Measurements from ENCODE around the gene HAO1. TPM values are rescaled to one million over a fixed set of nuclear protein-coding genes. Genes with fewer than 3 reads are reported as not detected.

Gene HAO1
- total RNA-seq, 1 experiment from 2014 or later: not detected

GRCh38 chr20:7950387-7950786, 10.1 kb upstream of the HAO1 start:
- Histone ChIP-seq H3K9me3 (replicated peaks) (peaks cover 5% of the 10 kb centered on the region; the same call in 1 of the 2 replicates), H3K27me3 (no peaks in the 10 kb centered on the region), H3K27ac (no peak overlapping the region), H3K4me3 (no peak overlapping the region), H3K36me3 (no peaks in the 10 kb centered on the region), H3K4me1 (no peaks in the 10 kb centered on the region)
- DNase-seq: no peak

GRCh38 chr20:7943891-7944290, 3.6 kb upstream of the HAO1 start:
- H3K4me1 ChIP-seq: no peaks in the 10 kb centered on the region
- no peak overlapping the region for H3K27ac ChIP-seq
- H3K36me3 ChIP-seq: no peaks in the 10 kb centered on the region
- no peak for DNase-seq
- H3K27me3 ChIP-seq: no peaks in the 10 kb centered on the region
- H3K9me3 ChIP-seq (replicated peaks): no peaks in the 10 kb centered on the region; the same call in 1 of the 2 replicates
- H3K4me3 ChIP-seq: no peak overlapping the region

- Histone ChIP-seq H3K4me3 (no peak overlapping the region), H3K27me3 (no peaks in the 10 kb centered on the region), H3K36me3 (no peaks in the 10 kb centered on the region), H3K4me1 (no peaks in the 10 kb centered on the region), H3K27ac (no peak overlapping the region), H3K9me3 (replicated peaks) (no peaks in the 10 kb centered on the region)
- DNase-seq: no peak
Measured at GRCh38 chr20:7939663-7940062, 595 bp downstream of the HAO1 start.

GRCh38 chr20:7938058-7938457, 2.2 kb downstream of the HAO1 start:
- Histone ChIP-seq H3K36me3 (no peaks in the 10 kb centered on the region), H3K27ac (no peak overlapping the region), H3K4me3 (no peak overlapping the region), H3K4me1 (no peaks in the 10 kb centered on the region), H3K27me3 (no peaks in the 10 kb centered on the region), H3K9me3 (replicated peaks) (no peaks in the 10 kb centered on the region)
- DNase-seq: no peak

GRCh38 chr20:7937328-7937727, 2.9 kb downstream of the HAO1 start:
- Histone ChIP-seq H3K27ac (no peak overlapping the region), H3K9me3 (replicated peaks) (no peaks in the 10 kb centered on the region), H3K4me3 (no peak overlapping the region), H3K27me3 (no peaks in the 10 kb centered on the region), H3K4me1 (no peaks in the 10 kb centered on the region), H3K36me3 (no peaks in the 10 kb centered on the region)
- no peak for DNase-seq

- Histone ChIP-seq H3K36me3 (no peaks in the 10 kb centered on the region), H3K9me3 (replicated peaks) (no peaks in the 10 kb centered on the region), H3K4me3 (no peak overlapping the region), H3K4me1 (no peaks in the 10 kb centered on the region), H3K27ac (no peak overlapping the region), H3K27me3 (no peaks in the 10 kb centered on the region)
- no peak for DNase-seq
Measured at GRCh38 chr20:7935027-7935551, 5.2 kb downstream of the HAO1 start.

GRCh38 chr20:7933346-7933745, 6.9 kb downstream of the HAO1 start:
- Histone ChIP-seq H3K36me3 (no peaks in the 10 kb centered on the region), H3K9me3 (replicated peaks) (no peaks in the 10 kb centered on the region), H3K27ac (no peak overlapping the region), H3K4me1 (no peaks in the 10 kb centered on the region), H3K27me3 (no peaks in the 10 kb centered on the region), H3K4me3 (no peak overlapping the region)
- no peak for DNase-seq

GRCh38 chr20:7930343-7930742, 9.9 kb downstream of the HAO1 start:
- no peaks in the 10 kb centered on the region for H3K27me3 ChIP-seq
- no peak for DNase-seq
- H3K9me3 ChIP-seq (replicated peaks): no peaks in the 10 kb centered on the region
- H3K27ac ChIP-seq: no peak overlapping the region
- peaks cover 2% of the 10 kb centered on the region for H3K4me1 ChIP-seq
- no peaks in the 10 kb centered on the region for H3K36me3 ChIP-seq
- H3K4me3 ChIP-seq: no peak overlapping the region

- Histone ChIP-seq H3K4me1 (peaks cover 13% of the 10 kb centered on the region), H3K9me3 (replicated peaks) (no peaks in the 10 kb centered on the region), H3K36me3 (no peaks in the 10 kb centered on the region), H3K4me3 (no peak overlapping the region), H3K27ac (no peak overlapping the region), H3K27me3 (no peaks in the 10 kb centered on the region)
- DNase-seq: peak in 1 of 2 experiments; percentile 40
Measured at GRCh38 chr20:7926767-7927166, 13.5 kb downstream of the HAO1 start.

GRCh38 chr20:7926323-7926722, 13.9 kb downstream of the HAO1 start:
- DNase-seq: no peak
- Histone ChIP-seq H3K27me3 (no peaks in the 10 kb centered on the region), H3K9me3 (replicated peaks) (no peaks in the 10 kb centered on the region), H3K4me3 (no peak overlapping the region), H3K36me3 (no peaks in the 10 kb centered on the region), H3K4me1 (peaks cover 13% of the 10 kb centered on the region), H3K27ac (no peak overlapping the region)

GRCh38 chr20:7924692-7925091, 15.6 kb downstream of the HAO1 start:
- DNase-seq: peak; percentile 55 to 80
- Histone ChIP-seq H3K27ac (peak overlapping the region; percentile 41), H3K9me3 (replicated peaks) (no peaks in the 10 kb centered on the region), H3K27me3 (no peaks in the 10 kb centered on the region), H3K4me1 (peaks cover 13% of the 10 kb centered on the region), H3K36me3 (no peaks in the 10 kb centered on the region), H3K4me3 (no peak overlapping the region)

GRCh38 chr20:7916648-7917047, 23.6 kb downstream of the HAO1 start:
- Histone ChIP-seq H3K27me3 (no peaks in the 10 kb centered on the region), H3K9me3 (replicated peaks) (no peaks in the 10 kb centered on the region), H3K4me1 (no peaks in the 10 kb centered on the region), H3K36me3 (no peaks in the 10 kb centered on the region), H3K4me3 (no peak overlapping the region), H3K27ac (no peak overlapping the region)
- DNase-seq: no peak

GRCh38 chr20:7912551-7912950, 27.7 kb downstream of the HAO1 start:
- no peak overlapping the region for H3K4me3 ChIP-seq
- no peaks in the 10 kb centered on the region for H3K9me3 ChIP-seq (replicated peaks)
- no peaks in the 10 kb centered on the region for H3K36me3 ChIP-seq
- no peak for DNase-seq
- no peak overlapping the region for H3K27ac ChIP-seq
- no peaks in the 10 kb centered on the region for H3K4me1 ChIP-seq
- no peaks in the 10 kb centered on the region for H3K27me3 ChIP-seq

- DNase-seq: no peak
- no peaks in the 10 kb centered on the region for H3K27me3 ChIP-seq
- H3K36me3 ChIP-seq: no peaks in the 10 kb centered on the region
- no peak overlapping the region for H3K4me3 ChIP-seq
- H3K9me3 ChIP-seq (replicated peaks): no peaks in the 10 kb centered on the region
- no peaks in the 10 kb centered on the region for H3K4me1 ChIP-seq
- H3K27ac ChIP-seq: no peak overlapping the region
Measured at GRCh38 chr20:7911586-7912330, 28.5 kb downstream of the HAO1 start.

GRCh38 chr20:7908905-7909304, 31.4 kb downstream of the HAO1 start:
- Histone ChIP-seq H3K27ac (no peak overlapping the region), H3K36me3 (no peaks in the 10 kb centered on the region), H3K4me3 (no peak overlapping the region), H3K27me3 (no peaks in the 10 kb centered on the region), H3K4me1 (no peaks in the 10 kb centered on the region), H3K9me3 (replicated peaks) (no peaks in the 10 kb centered on the region; the same call in 1 of the 2 replicates)
- DNase-seq: no peak

GRCh38 chr20:7903429-7903828, 36.8 kb downstream of the HAO1 start:
- Histone ChIP-seq H3K9me3 (replicated peaks) (no peaks in the 10 kb centered on the region; the same call in 1 of the 2 replicates), H3K36me3 (no peaks in the 10 kb centered on the region), H3K27ac (no peak overlapping the region), H3K4me3 (no peak overlapping the region), H3K4me1 (no peaks in the 10 kb centered on the region), H3K27me3 (no peaks in the 10 kb centered on the region)
- DNase-seq: no peak
